K562 (cell line): ENCODE measurements around the gene MLLT6. TPM values are rescaled to one million over a fixed set of nuclear protein-coding genes. Genes with fewer than 3 reads are reported as not detected.

Experiments
- CBFA2T2 ChIP-seq: fragments of 450-650 bp; conservative IDR thresholded peaks from 2 replicates; pipeline ENCODE4 v1.6.1; 2017; ENCODE audit warnings: mild to moderate bottlenecking
- CBX3 ChIP-seq, 2 experiments: IDR thresholded peaks; 1 replicate in 1 of 2; 2 replicates in 1 of 2; pipeline ENCODE4 v1.6.1; 2012; ENCODE audit warnings: inconsistent platforms in 2 of 2, low read length in 2 of 2, borderline replicate concordance in 1 of 2, control low read depth in 1 of 2
- FOXA1 ChIP-seq: fragments of 450-650 bp; IDR thresholded peaks from 2 replicates; pipeline ENCODE4 v1.6.1; 2016; ENCODE audit warnings: mild to moderate bottlenecking, borderline replicate concordance
- HINFP ChIP-seq: fragments of 450-650 bp; conservative IDR thresholded peaks from 2 replicates; pipeline ENCODE4 v1.6.1; 2016; ENCODE audit warnings: missing genetic modification characterization, low read depth, mild to moderate bottlenecking, control low read depth, missing compliant biosample characterization
- KDM4B ChIP-seq, 2 experiments: fragments of 450-650 bp in 1 of 2; sonication (generic) in 1 of 2; IDR thresholded peaks; 2 replicates each; pipeline ENCODE4 v1.6.1; 2016 to 2017; ENCODE audit warnings: borderline replicate concordance in 2 of 2, antibody characterized with exemption in 1 of 2, low read depth in 1 of 2, mild to moderate bottlenecking in 1 of 2
- KDM5B ChIP-seq: fragments of 200-600 bp; sonication (generic); IDR thresholded peaks from 2 replicates; pipeline ENCODE4 v1.6.1; 2012; ENCODE audit warnings: low read depth, mild to moderate bottlenecking, moderate library complexity, low read length, control low read depth, inconsistent platforms; ENCODE audit not compliant: insufficient replicate concordance
- KLF13 ChIP-seq: fragments of 450-650 bp; IDR thresholded peaks from 2 replicates; pipeline ENCODE4 v1.6.1; 2016; ENCODE audit warnings: missing genetic modification characterization, low read depth, mild to moderate bottlenecking, missing compliant biosample characterization, moderate library complexity, borderline replicate concordance
- MBD2 ChIP-seq: sonication (generic); IDR thresholded peaks from 2 replicates; pipeline ENCODE4 v1.6.1; 2016; ENCODE audit warnings: low read depth, borderline replicate concordance
- NONO ChIP-seq, 2 experiments: fragments of 200-400 bp in 1 of 2; fragments of 450-650 bp in 1 of 2; formaldehyde crosslinking in 1 of 2; IDR thresholded peaks; 2 replicates each; pipeline ENCODE4 v1.6.1; 2017; ENCODE audit warnings: low read depth in 2 of 2, mild to moderate bottlenecking in 2 of 2, moderate library complexity in 2 of 2, low read length in 1 of 2
- PPARD ChIP-seq: fragments of 250-450 bp; sonication (Bioruptor Pico); IDR thresholded peaks from 2 replicates; pipeline ENCODE4 v1.8.0; 2022; ENCODE audit warnings: inconsistent platforms, mild to moderate bottlenecking, moderate library complexity
- PTBP1 ChIP-seq: fragments of 200-400 bp; formaldehyde crosslinking; IDR thresholded peaks from 2 replicates; pipeline ENCODE4 v1.6.1; 2017; ENCODE audit warnings: low read depth, low read length
- SMAD2 ChIP-seq: fragments of 150-350 bp; IDR thresholded peaks from 2 replicates; pipeline ENCODE4 v1.6.1; 2014; ENCODE audit warnings: low read depth, mild to moderate bottlenecking, low read length
- USF1 ChIP-seq: sonication (generic); formaldehyde crosslinking; IDR thresholded peaks from 2 replicates; pipeline ENCODE4 v1.9.0; 2022; ENCODE audit warnings: mild to moderate bottlenecking, missing genetic modification reagents
- YY1 ChIP-seq, 3 experiments: IDR thresholded peaks; 2 replicates each; pipeline ENCODE4 v1.6.1; 2011; ENCODE audit warnings: low read length in 2 of 3, mild to moderate bottlenecking in 2 of 3, moderate library complexity in 2 of 3, borderline replicate concordance in 1 of 3, control low read depth in 1 of 3, low read depth in 1 of 3; ENCODE audit not compliant: insufficient read depth in 3 of 3, insufficient replicate concordance in 2 of 3, control insufficient read depth in 1 of 3, insufficient read length in 1 of 3; ENCODE audit errors: extremely low read depth in 1 of 3
- ZKSCAN1 ChIP-seq: fragments of 150-350 bp; IDR thresholded peaks from 2 replicates; pipeline ENCODE4 v1.6.1; 2016; ENCODE audit warnings: low read depth, low read length
- ZNF592 ChIP-seq: fragments of 450-650 bp; IDR thresholded peaks from 2 replicates; pipeline ENCODE4 v1.6.1; 2017; ENCODE audit warnings: antibody characterized with exemption, mild to moderate bottlenecking
- polyA plus RNA-seq, 8 experiments: library from polyadenylated mRNA; depleted of rRNA in 4 of 8; stranded (reverse) in 5 of 8; unstranded in 3 of 8; fragments of >200 nt; fragmentation: Nextera tagmentation in 2 of 8; fragmentation: Illumina TruSeq in 1 of 8; extraction: Ambion mirVana in 2 of 8; extraction: Trizol in 1 of 8; gene quantifications; 2 replicates each; pipeline versions ENCODE4 v1.2.1 to v1.2.3, GENCODE V29; 2011 to 2014; ENCODE audit warnings: inconsistent platforms in 1 of 8, missing spikeins in 1 of 8
- total RNA-seq, 7 experiments: library from RNA; depleted of rRNA in 6 of 7; stranded (reverse); fragments of >200 nt in 6 of 7; fragmentation: Illumina TruSeq in 2 of 7; extraction: Trizol in 2 of 7; gene quantifications; 2 replicates each; pipeline versions ENCODE4 v1.2.1 to v1.2.3, GENCODE V29; 2011 to 2021; ENCODE audit warnings: low replicate concordance in 1 of 7

MLLT6 gene
- total and polyA plus RNA-seq, 9 of the 15 experiments (the other 6 are each of a cell fraction or from before 2014, with no cell fraction given), result 3.1 to 71.7 (median 30.0) TPM

- TF ChIP-seq ZNF592 (peak; percentile 77; the same call in 1 of the 2 replicates), USF1 (CRISPR knock-in tag) (peak; percentile 78), FOXA1 (no peak), CBFA2T2 (no peak), HINFP (tag) (no peak), KLF13 (tag) (peak; percentile 71; the same call in 1 of the 2 replicates), PPARD (CRISPR knock-in tag) (no peak), MBD2 (no peak), SMAD2 (no peak), KDM5B (no peak), KDM4B (IDR thresholded peaks at IDR 0.05; ENCODE audit: borderline replicate concordance in 2 of 2, low read depth in 1 of 2) (no peak), YY1 (IDR thresholded peaks at IDR 0.05; ENCODE audit: borderline replicate concordance in 1 of 3, control insufficient read depth in 1 of 3, extremely low read depth in 1 of 3, insufficient read depth in 3 of 3, insufficient read length in 1 of 3, insufficient replicate concordance in 2 of 3, low read depth in 1 of 3, low read length in 2 of 3) (peak in 1 of 3 experiments; percentile 34), ZKSCAN1 (peak; percentile 91), CBX3 (IDR thresholded peaks at IDR 0.05; ENCODE audit: borderline replicate concordance in 1 of 2, low read length in 2 of 2) (peak in 1 of 2 experiments; percentile 71; a peak in 1 of 3 replicates), PTBP1 (no peak), NONO (IDR thresholded peaks at IDR 0.05; ENCODE audit: low read depth in 2 of 2, low read length in 1 of 2) (0 out of 4 replicates have a peak, but pooled peaks of 1 of the 2 experiments have one; percentile 41)
These were observed 30.1 kb upstream of the MLLT6 start, which contains the start of gene EPOP (continued) for GRCh38 chr17:38674749-38675615.
